ENCODE results near the gene SATB2.

- peak; percentile 68 to 78 for TF ChIP-seq CTCF (conservative IDR thresholded peaks at IDR 0.05; ENCODE audit: low read depth in 2 of 2)
- no peak for TF ChIP-seq EZH2 (IDR thresholded peaks at IDR 0.05; ENCODE audit: low read depth, unreplicated experiment)
- TF ChIP-seq, protein P1, sequence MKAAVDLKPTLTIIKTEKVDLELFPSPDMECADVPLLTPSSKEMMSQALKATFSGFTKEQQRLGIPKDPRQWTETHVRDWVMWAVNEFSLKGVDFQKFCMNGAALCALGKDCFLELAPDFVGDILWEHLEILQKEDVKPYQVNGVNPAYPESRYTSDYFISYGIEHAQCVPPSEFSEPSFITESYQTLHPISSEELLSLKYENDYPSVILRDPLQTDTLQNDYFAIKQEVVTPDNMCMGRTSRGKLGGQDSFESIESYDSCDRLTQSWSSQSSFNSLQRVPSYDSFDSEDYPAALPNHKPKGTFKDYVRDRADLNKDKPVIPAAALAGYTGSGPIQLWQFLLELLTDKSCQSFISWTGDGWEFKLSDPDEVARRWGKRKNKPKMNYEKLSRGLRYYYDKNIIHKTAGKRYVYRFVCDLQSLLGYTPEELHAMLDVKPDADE (IDR thresholded peaks at IDR 0.05), result no peak
- TF ChIP-seq, protein P2, sequence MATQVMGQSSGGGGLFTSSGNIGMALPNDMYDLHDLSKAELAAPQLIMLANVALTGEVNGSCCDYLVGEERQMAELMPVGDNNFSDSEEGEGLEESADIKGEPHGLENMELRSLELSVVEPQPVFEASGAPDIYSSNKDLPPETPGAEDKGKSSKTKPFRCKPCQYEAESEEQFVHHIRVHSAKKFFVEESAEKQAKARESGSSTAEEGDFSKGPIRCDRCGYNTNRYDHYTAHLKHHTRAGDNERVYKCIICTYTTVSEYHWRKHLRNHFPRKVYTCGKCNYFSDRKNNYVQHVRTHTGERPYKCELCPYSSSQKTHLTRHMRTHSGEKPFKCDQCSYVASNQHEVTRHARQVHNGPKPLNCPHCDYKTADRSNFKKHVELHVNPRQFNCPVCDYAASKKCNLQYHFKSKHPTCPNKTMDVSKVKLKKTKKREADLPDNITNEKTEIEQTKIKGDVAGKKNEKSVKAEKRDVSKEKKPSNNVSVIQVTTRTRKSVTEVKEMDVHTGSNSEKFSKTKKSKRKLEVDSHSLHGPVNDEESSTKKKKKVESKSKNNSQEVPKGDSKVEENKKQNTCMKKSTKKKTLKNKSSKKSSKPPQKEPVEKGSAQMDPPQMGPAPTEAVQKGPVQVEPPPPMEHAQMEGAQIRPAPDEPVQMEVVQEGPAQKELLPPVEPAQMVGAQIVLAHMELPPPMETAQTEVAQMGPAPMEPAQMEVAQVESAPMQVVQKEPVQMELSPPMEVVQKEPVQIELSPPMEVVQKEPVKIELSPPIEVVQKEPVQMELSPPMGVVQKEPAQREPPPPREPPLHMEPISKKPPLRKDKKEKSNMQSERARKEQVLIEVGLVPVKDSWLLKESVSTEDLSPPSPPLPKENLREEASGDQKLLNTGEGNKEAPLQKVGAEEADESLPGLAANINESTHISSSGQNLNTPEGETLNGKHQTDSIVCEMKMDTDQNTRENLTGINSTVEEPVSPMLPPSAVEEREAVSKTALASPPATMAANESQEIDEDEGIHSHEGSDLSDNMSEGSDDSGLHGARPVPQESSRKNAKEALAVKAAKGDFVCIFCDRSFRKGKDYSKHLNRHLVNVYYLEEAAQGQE (IDR thresholded peaks at IDR 0.05; ENCODE audit: unreplicated experiment), result no peak
- no peak for TF ChIP-seq EZH2phosphoT487 (IDR thresholded peaks at IDR 0.05; ENCODE audit: unreplicated experiment)
- TF ChIP-seq ZNF114 (CRISPR knock-in tag; IDR thresholded peaks at IDR 0.05), result no peak
- TF ChIP-seq POLR2AphosphoS5 (IDR thresholded peaks at IDR 0.05; ENCODE audit: low read depth), result no peak
- no peak for TF ChIP-seq STAT1 (IDR thresholded peaks at IDR 0.05; ENCODE audit: unreplicated experiment)
- TF ChIP-seq JUNB (IDR thresholded peaks at IDR 0.05; ENCODE audit: unreplicated experiment), result no peak
- TF ChIP-seq NANOG (IDR thresholded peaks at IDR 0.05; ENCODE audit: borderline replicate concordance), result no peak
- no peak for TF ChIP-seq CREB1 (CRISPR knock-in tag; IDR thresholded peaks at IDR 0.05; ENCODE audit: low read depth)
- no peak for TF ChIP-seq ZNF331 (CRISPR knock-in tag; IDR thresholded peaks at IDR 0.05; ENCODE audit: low read depth)
- no peak for TF ChIP-seq ZNF462 (CRISPR knock-in tag; IDR thresholded peaks at IDR 0.05)
Observed at GRCh38 chr2:199471443-199472057, 13.8 kb upstream of the SATB2 start.
